CD4-positive, alpha-beta T cell treated with Interleukin-17A for 1 hour (primary cell): ENCODE measurements around the gene MYL11.
"Not testable (repeated sequence)": the region's sequence is repeated elsewhere in the genome, so short reads cannot be mapped to it uniquely, and the experiment has no call there.

ENCODE experiments used
- DNase-seq: peaks from one replicate; pipeline ENCODE4 v3.0.0-alpha.2; 2020

MYL11 gene

GRCh38 chr16:30371248-30371816 lies 3.3 kb upstream of the MYL11 start:
- no peak for DNase-seq

GRCh38 chr16:30372038-30372712 lies 2.4 kb upstream of the MYL11 start:
- no peak for DNase-seq

GRCh38 chr16:30372725-30373124 lies 1.9 kb upstream of the MYL11 start:
- DNase-seq, result no peak

- no peak for DNase-seq
These were observed 1.3 kb downstream of the MYL11 start for GRCh38 chr16:30375864-30376263.

- DNase-seq, result no peak
These were observed 1.9 kb downstream of the MYL11 start for GRCh38 chr16:30376461-30376902.

- no peak for DNase-seq
These were observed 2.6 kb downstream of the MYL11 start for GRCh38 chr16:30377050-30377811.

GRCh38 chr16:30377812-30378235 lies 3.2 kb downstream of the MYL11 start:
- peak; percentile 93 for DNase-seq

- peak; percentile 99 for DNase-seq
These were observed 3.9 kb downstream of the MYL11 start for GRCh38 chr16:30378236-30379157.

GRCh38 chr16:30379158-30379783 lies 4.7 kb downstream of the MYL11 start:
- no peak for DNase-seq

GRCh38 chr16:30380072-30380802 lies 5.6 kb downstream of the MYL11 start:
- no peak for DNase-seq

GRCh38 chr16:30380803-30381208 lies 6.2 kb downstream of the MYL11 start:
- peak; percentile 33 for DNase-seq

- peak; percentile 49 for DNase-seq
These were observed 6.9 kb downstream of the MYL11 start for GRCh38 chr16:30381291-30382041.

- DNase-seq, result peak; percentile 84
These were observed 7.7 kb downstream of the MYL11 start, which contains the start of gene SEPTIN1 for GRCh38 chr16:30382111-30382881. SEPTIN1 (minus strand) TSS chr16:30382561; CDS start chr16:30382542, 19 bp downstream.

GRCh38 chr16:30383521-30383920 lies 8.9 kb downstream of the MYL11 start:
- no peak for DNase-seq

- DNase-seq, result no peak
These were observed 20.1 kb downstream of the MYL11 start for GRCh38 chr16:30394592-30395154.

GRCh38 chr16:30395155-30395991 lies 20.8 kb downstream of the MYL11 start, which contains the start of gene ZNF48:
ZNF48 (plus strand) TSS chr16:30395420; CDS start chr16:30395795, 375 bp downstream.
- peak; percentile 63 for DNase-seq

- DNase-seq, result no peak
These were observed 21.5 kb downstream of the MYL11 start for GRCh38 chr16:30395992-30396585.

- not testable (repeated sequence) for DNase-seq
These were observed 22.0 kb downstream of the MYL11 start for GRCh38 chr16:30396627-30397026.
